Liver (tissue), 9 donors: ENCODE measurements around the gene OTUD6A. TPM values are rescaled to one million over a fixed set of nuclear protein-coding genes. Genes with fewer than 3 reads are reported as not detected.

Source experiments
- DNase-seq: peaks from one replicate; pipeline ENCODE4 v3.0.0-alpha.2; 2017; ENCODE audit warnings: low spot score
- H3K27ac ChIP-seq, 2 donors: one replicate each; pipeline ENCODE4 v1.7.0; 2013; ENCODE audit warnings: inconsistent platforms in 2 of 2, low read length in 2 of 2, control low read depth in 1 of 2, low read depth in 1 of 2, mild to moderate bottlenecking in 1 of 2
- H3K27me3 ChIP-seq, 4 donors: one replicate each; pipeline versions ENCODE4 v1.6.1 to v1.7.0; 2013; ENCODE audit warnings: low read length in 3 of 4, inconsistent platforms in 1 of 4, mild to moderate bottlenecking in 1 of 4, moderate library complexity in 1 of 4; ENCODE audit not compliant: control insufficient read depth in 4 of 4, insufficient read depth in 4 of 4
- H3K36me3 ChIP-seq, 4 donors: one replicate each; pipeline versions ENCODE4 v1.6.1 to v1.7.0; 2013; ENCODE audit warnings: low read length in 3 of 4, mild to moderate bottlenecking in 3 of 4, low read depth in 1 of 4, moderate library complexity in 1 of 4; ENCODE audit not compliant: control insufficient read depth in 4 of 4, insufficient read depth in 3 of 4
- H3K4me1 ChIP-seq, 4 donors: one replicate each; pipeline versions ENCODE4 v1.6.1 to v1.7.0; 2013; ENCODE audit warnings: low read length in 3 of 4, mild to moderate bottlenecking in 3 of 4, moderate library complexity in 1 of 4; ENCODE audit not compliant: control insufficient read depth in 4 of 4, insufficient read depth in 4 of 4
- H3K4me3 ChIP-seq, 3 donors: one replicate each; pipeline versions ENCODE4 v1.6.1 to v1.7.0; 2013; ENCODE audit warnings: low read length in 3 of 3, control low read depth in 1 of 3, low read depth in 1 of 3, mild to moderate bottlenecking in 1 of 3
- H3K9ac ChIP-seq, 2 donors: one replicate each; pipeline ENCODE4 v1.7.0; 2013; ENCODE audit warnings: low read length in 2 of 2, mild to moderate bottlenecking in 2 of 2, moderate library complexity in 2 of 2, control low read depth in 1 of 2, low read depth in 1 of 2
- H3K9me3 ChIP-seq, 4 donors: one replicate each; pipeline versions ENCODE4 v1.6.1 to v1.7.0; 2013; ENCODE audit warnings: low read length in 3 of 4; ENCODE audit not compliant: control insufficient read depth in 4 of 4
- ATF3 ChIP-seq: IDR thresholded peaks from 2 replicates; pipeline ENCODE4 v1.6.1; 2016; ENCODE audit warnings: antibody characterized with exemption
- CTCF ChIP-seq: fragments of 150-350 bp; IDR thresholded peaks from 2 replicates; pipeline ENCODE4 v1.5.1; 2017; ENCODE audit warnings: improper control_type of control experiment, low read depth, low read length; ENCODE audit not compliant: missing input control
- EGR1 ChIP-seq, 2 donors: IDR thresholded peaks; 2 replicates each; pipeline ENCODE4 v1.6.1; 2016 to 2018; ENCODE audit warnings: antibody characterized with exemption in 2 of 2, low read depth in 2 of 2
- FOXA1 ChIP-seq: IDR thresholded peaks from 2 replicates; pipeline ENCODE4 v1.6.1; 2016; ENCODE audit warnings: antibody characterized with exemption
- FOXA2 ChIP-seq: IDR thresholded peaks from 2 replicates; pipeline ENCODE4 v1.6.1; 2016; ENCODE audit warnings: antibody characterized with exemption
- GABPA ChIP-seq, 2 donors: IDR thresholded peaks in 1 of 2; conservative IDR thresholded peaks in 1 of 2; 2 replicates each; pipeline ENCODE4 v1.6.1; 2016; ENCODE audit warnings: antibody characterized with exemption in 2 of 2, mild to moderate bottlenecking in 1 of 2, moderate library complexity in 1 of 2
- HNF4A ChIP-seq, 2 donors: conservative IDR thresholded peaks; 2 replicates each; pipeline ENCODE4 v1.6.1; 2016; ENCODE audit warnings: antibody characterized with exemption in 2 of 2, mild to moderate bottlenecking in 2 of 2
- HNF4G ChIP-seq: IDR thresholded peaks from 2 replicates; pipeline ENCODE4 v1.6.1; 2016; ENCODE audit warnings: antibody characterized with exemption
- JUND ChIP-seq, 2 donors: IDR thresholded peaks; 2 replicates each; pipeline ENCODE4 v1.6.1; 2016; ENCODE audit warnings: antibody characterized with exemption in 2 of 2
- MAX ChIP-seq: IDR thresholded peaks from 2 replicates; pipeline ENCODE4 v1.6.1; 2016; ENCODE audit warnings: antibody characterized with exemption
- NR2F2 ChIP-seq: IDR thresholded peaks from 2 replicates; pipeline ENCODE4 v1.6.1; 2016; ENCODE audit warnings: antibody characterized with exemption
- RAD21 ChIP-seq, 2 donors: IDR thresholded peaks; 2 replicates each; pipeline ENCODE4 v1.6.1; 2016; ENCODE audit warnings: antibody characterized with exemption in 2 of 2, mild to moderate bottlenecking in 2 of 2
- REST ChIP-seq: IDR thresholded peaks from 2 replicates; pipeline ENCODE4 v1.6.1; 2016; ENCODE audit warnings: antibody characterized with exemption, mild to moderate bottlenecking
- RXRA ChIP-seq, 2 donors: IDR thresholded peaks; 2 replicates each; pipeline ENCODE4 v1.6.1; 2017 to 2018; ENCODE audit warnings: antibody characterized with exemption in 2 of 2, mild to moderate bottlenecking in 1 of 2
- SP1 ChIP-seq: IDR thresholded peaks from 2 replicates; pipeline ENCODE4 v1.6.1; 2018; ENCODE audit warnings: antibody characterized with exemption, mild to moderate bottlenecking
- TAF1 ChIP-seq: conservative IDR thresholded peaks from 2 replicates; pipeline ENCODE4 v1.6.1; 2016; ENCODE audit warnings: antibody characterized with exemption, mild to moderate bottlenecking
- YY1 ChIP-seq: IDR thresholded peaks from 2 replicates; pipeline ENCODE4 v1.6.1; 2016; ENCODE audit warnings: antibody characterized with exemption, mild to moderate bottlenecking
- ZBTB33 ChIP-seq: IDR thresholded peaks from 2 replicates; pipeline ENCODE4 v1.6.1; 2016; ENCODE audit warnings: antibody characterized with exemption
- WGBS: extraction: QIAGEN DNeasy Blood & Tissue Kit; methylation state at CpG from one replicate; pipeline ENCODE4 v1.1.7; 2013; 5-methylcytosine and 5-hydroxymethylcytosine counted together
- polyA plus RNA-seq, 2 donors: library from polyadenylated mRNA; stranded (reverse) in 1 of 2; unstranded in 1 of 2; fragments of 200-250 nt in 1 of 2; fragments of >200 nt in 1 of 2; fragmentation: Nextera tagmentation in 1 of 2; extraction: Ambion mirVana in 1 of 2; gene quantifications; one replicate each; pipeline versions ENCODE4 v1.2.1 to v1.2.3, GENCODE V29; 2013 to 2015
- total RNA-seq, 2 donors: library from RNA; depleted of rRNA; stranded (reverse); fragments of >200 nt; gene quantifications; one replicate each; pipeline ENCODE4 v1.2.3, GENCODE V29; 2014
- donor health status: healthy.
- donor health status: healthy.
- donor health status: healthy.
- donor health status: healthy.
- donor health status: healthy.

The OTUD6A gene
- total and polyA plus RNA-seq, 4 donors, result not detected

DNA sequence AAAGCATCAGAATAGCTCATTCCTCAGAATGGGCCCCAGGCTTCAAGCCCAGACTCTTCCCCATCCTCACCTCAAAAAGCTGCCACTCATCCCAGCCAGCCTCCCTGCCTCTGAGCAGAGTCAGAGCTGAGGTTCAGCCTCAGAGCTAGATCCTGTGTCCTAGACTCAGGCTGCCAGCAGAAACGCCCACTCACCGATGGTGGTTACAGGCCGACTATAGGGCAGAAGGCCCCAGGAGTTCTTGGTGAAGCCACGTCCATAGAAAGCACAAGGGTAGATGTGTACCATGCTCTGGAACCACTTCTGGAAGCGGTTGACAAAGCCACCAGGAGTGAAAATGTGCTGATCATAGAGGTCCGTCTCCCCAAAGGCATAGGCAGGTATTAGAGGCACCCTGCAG lies 20.3 kb upstream of the OTUD6A start (continued):
- TF ChIP-seq REST, result no peak

DNA sequence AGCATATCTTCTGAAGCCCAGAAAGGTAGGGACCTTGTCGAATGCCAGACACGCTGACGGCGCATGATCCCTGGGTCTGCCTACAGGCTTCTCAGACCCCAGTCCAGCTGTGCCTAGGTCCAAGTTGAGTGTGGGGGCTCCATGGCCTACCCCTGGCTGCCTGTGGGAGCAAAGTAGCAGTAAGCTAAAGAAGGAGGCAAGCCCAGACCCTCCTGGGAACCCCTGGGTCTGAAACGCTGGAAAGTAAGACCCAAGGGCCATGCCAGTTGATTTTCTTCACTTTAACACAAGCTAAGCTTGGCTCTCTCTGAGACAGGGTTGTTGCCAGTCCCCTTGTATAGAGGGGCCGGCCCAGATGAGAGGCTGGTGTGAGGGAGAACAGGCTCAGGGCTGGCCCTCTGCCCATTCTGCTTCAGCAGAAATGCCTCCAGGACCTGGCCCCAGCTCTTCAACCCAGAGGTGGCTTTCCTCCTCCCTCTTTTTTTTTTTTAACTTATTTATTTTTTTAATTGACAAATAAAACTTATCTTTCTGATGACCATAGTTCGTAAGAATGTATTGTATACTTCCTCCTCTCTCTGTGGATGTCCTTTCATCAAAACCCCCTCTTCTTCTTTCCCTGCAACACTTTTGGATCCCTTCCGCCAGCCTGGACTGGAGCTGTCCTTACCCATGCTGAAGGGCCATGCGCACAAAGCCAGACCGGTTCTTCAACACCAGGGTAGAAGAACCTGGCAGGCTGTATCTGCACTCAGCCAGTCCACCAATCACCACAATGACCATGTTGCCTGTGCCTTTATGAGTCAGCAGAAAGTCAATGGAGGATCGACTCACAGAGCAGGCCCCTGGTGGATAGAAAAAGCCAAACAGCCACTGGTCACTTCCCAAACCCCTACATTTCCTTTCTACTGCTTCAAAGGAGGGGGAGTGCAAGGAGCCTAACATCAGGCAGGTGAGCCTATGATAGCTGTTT lies 19.6 kb upstream of the OTUD6A start:
- Histone ChIP-seq H3K4me3 (no peak overlapping the region), H3K9me3 (no peaks in the 10 kb centered on the region), H3K36me3 (no peaks in the 10 kb centered on the region), H3K27me3 (no peaks in the 10 kb centered on the region), H3K9ac (no peak overlapping the region), H3K27ac (no peak overlapping the region), H3K4me1 (peaks cover 0 to 8% (median 5%) of the 10 kb centered on the region in 4 donors)
- no peak for DNase-seq
- 86% methylated on average over 11 of the region's 11 CpGs for WGBS
- TF ChIP-seq TAF1, result no peak
- TF ChIP-seq NR2F2, result no peak
- no peak for TF ChIP-seq YY1
- TF ChIP-seq JUND (IDR thresholded peaks at IDR 0.05), result no peak
- no peak for TF ChIP-seq RXRA (IDR thresholded peaks at IDR 0.05)
- TF ChIP-seq HNF4G, result no peak
- TF ChIP-seq CTCF, result no peak
- TF ChIP-seq FOXA1, result no peak
- no peak for TF ChIP-seq ATF3
- no peak for TF ChIP-seq ZBTB33
- TF ChIP-seq HNF4A (conservative IDR thresholded peaks at IDR 0.05), result no peak
- no peak for TF ChIP-seq MAX
- TF ChIP-seq REST, result no peak
- TF ChIP-seq EGR1 (IDR thresholded peaks at IDR 0.05; ENCODE audit: low read depth in 2 of 2), result no peak
- no peak for TF ChIP-seq SP1
- TF ChIP-seq RAD21 (IDR thresholded peaks at IDR 0.05), result no peak
- no peak for TF ChIP-seq GABPA (IDR thresholded peaks at IDR 0.05 in 1 of 2, conservative IDR thresholded peaks at IDR 0.05 in 1 of 2)
- no peak for TF ChIP-seq FOXA2
